ENCODE data around the gene ABCA12.

The ABCA12 gene

GRCh38 chr2:214995926-214996670 lies 142.3 kb downstream of the ABCA12 start:
- TF ChIP-seq TAF1 (IDR thresholded peaks at IDR 0.05; ENCODE audit: borderline replicate concordance, insufficient read depth, low read length) (no peak), FOXP2 (optimal IDR thresholded peaks at IDR 0.05; ENCODE audit: borderline replicate concordance, extremely low read depth, extremely low read length, insufficient read depth) (no peak), POLR2AphosphoS5 (IDR thresholded peaks at IDR 0.05; ENCODE audit: low read depth, low read length) (no peak)

DNA sequence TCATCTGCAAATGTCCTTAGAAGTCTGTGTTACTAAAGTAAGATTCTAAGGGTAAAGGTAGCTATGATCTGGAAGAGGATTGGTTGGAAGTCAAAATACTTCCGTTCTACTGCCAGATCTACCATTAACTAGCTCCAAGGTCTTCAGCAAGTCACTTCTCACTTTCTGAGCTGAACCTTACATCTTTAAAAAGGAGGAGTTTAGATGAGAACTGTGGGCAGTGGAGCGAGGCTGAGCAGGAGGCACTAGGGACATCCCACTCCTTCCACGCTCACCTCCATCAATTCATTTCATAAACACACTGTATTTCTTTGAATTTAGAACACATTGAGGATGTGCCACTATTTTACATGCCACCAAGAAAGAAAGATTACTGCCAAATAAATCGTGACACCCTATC lies 143.0 kb downstream of the ABCA12 start:
- TF ChIP-seq REST (IDR thresholded peaks at IDR 0.05; ENCODE audit: insufficient read depth in 1 of 2, low read depth in 2 of 2, low read length in 2 of 2) = no peak
- TF ChIP-seq TAF1 (IDR thresholded peaks at IDR 0.05; ENCODE audit: borderline replicate concordance, insufficient read depth, low read length) = no peak
- no peak for TF ChIP-seq SIN3A (IDR thresholded peaks at IDR 0.05; ENCODE audit: borderline replicate concordance, insufficient read depth, low read length)
- TF ChIP-seq POLR2AphosphoS5 (IDR thresholded peaks at IDR 0.05; ENCODE audit: low read depth, low read length) = no peak
- no peak for TF ChIP-seq FOXP2 (optimal IDR thresholded peaks at IDR 0.05; ENCODE audit: borderline replicate concordance, extremely low read depth, extremely low read length, insufficient read depth)

DNA sequence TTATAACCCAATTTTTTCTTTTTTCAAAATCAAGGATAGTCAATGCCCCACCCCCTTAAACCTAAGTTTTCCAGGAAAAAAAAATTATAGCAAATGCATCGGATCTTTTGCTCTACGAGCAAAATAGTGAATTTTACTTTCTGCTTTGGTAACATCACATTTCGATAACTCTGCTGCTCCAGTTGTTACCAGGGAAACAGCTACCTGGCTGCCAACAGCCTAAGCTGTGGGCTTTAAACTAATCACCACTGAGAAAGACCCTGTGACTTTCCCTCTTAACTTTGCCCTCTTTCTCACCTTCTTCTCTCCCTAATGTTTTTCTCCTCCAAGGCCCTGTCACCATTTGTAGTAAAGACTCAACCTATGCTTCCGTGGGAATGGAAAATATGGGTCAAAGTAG lies 145.5 kb downstream of the ABCA12 start:
- no peak for TF ChIP-seq TAF1 (IDR thresholded peaks at IDR 0.05; ENCODE audit: borderline replicate concordance, insufficient read depth, low read length)
- no peak for TF ChIP-seq FOXP2 (optimal IDR thresholded peaks at IDR 0.05; ENCODE audit: borderline replicate concordance, extremely low read depth, extremely low read length, insufficient read depth)
- TF ChIP-seq REST (IDR thresholded peaks at IDR 0.05; ENCODE audit: insufficient read depth in 1 of 2, low read depth in 2 of 2, low read length in 2 of 2) = no peak
- no peak for TF ChIP-seq POLR2AphosphoS5 (IDR thresholded peaks at IDR 0.05; ENCODE audit: low read depth, low read length)
- TF ChIP-seq SIN3A (IDR thresholded peaks at IDR 0.05; ENCODE audit: borderline replicate concordance, insufficient read depth, low read length) = no peak

GRCh38 chr2:214989187-214989586 lies 149.2 kb downstream of the ABCA12 start:
- TF ChIP-seq FOXP2 (optimal IDR thresholded peaks at IDR 0.05; ENCODE audit: borderline replicate concordance, extremely low read depth, extremely low read length, insufficient read depth) = no peak
- no peak for TF ChIP-seq POLR2AphosphoS5 (IDR thresholded peaks at IDR 0.05; ENCODE audit: low read depth, low read length)
- TF ChIP-seq TAF1 (IDR thresholded peaks at IDR 0.05; ENCODE audit: borderline replicate concordance, insufficient read depth, low read length) = no peak
- TF ChIP-seq SIN3A (IDR thresholded peaks at IDR 0.05; ENCODE audit: borderline replicate concordance, insufficient read depth, low read length) = no peak
- no peak for TF ChIP-seq REST (IDR thresholded peaks at IDR 0.05; ENCODE audit: insufficient read depth in 1 of 2, low read depth in 2 of 2, low read length in 2 of 2)

- TF ChIP-seq FOXP2 (optimal IDR thresholded peaks at IDR 0.05; ENCODE audit: borderline replicate concordance, extremely low read depth, extremely low read length, insufficient read depth) (no peak), POLR2AphosphoS5 (IDR thresholded peaks at IDR 0.05; ENCODE audit: low read depth, low read length) (no peak), TAF1 (IDR thresholded peaks at IDR 0.05; ENCODE audit: borderline replicate concordance, insufficient read depth, low read length) (no peak), SIN3A (IDR thresholded peaks at IDR 0.05; ENCODE audit: borderline replicate concordance, insufficient read depth, low read length) (no peak), REST (IDR thresholded peaks at IDR 0.05; ENCODE audit: insufficient read depth in 1 of 2, low read depth in 2 of 2, low read length in 2 of 2) (no peak)
Observed at GRCh38 chr2:214987261-214987660, 151.2 kb downstream of the ABCA12 start.

All from PFSK-1 (cell line).